MCF 10A (cell line): ENCODE measurements around the gene FAM234A. TPM values are rescaled to one million over a fixed set of nuclear protein-coding genes. Genes with fewer than 3 reads are reported as not detected.
A peak's percentile ranks its signal among the peaks of the same experiment; 100 is the strongest.

Experiments used
- BruUV-seq: library from RNA; stranded (reverse); fragments of 400-500 nt; replicated peaks from 2 replicates; lab custom pipeline; 2021; lab: Mats Ljungman, UMichigan
- CTCF ChIA-PET: fragments of 300-600 bp; sonication (Branson Sonifier 250); formaldehyde crosslinking; extraction: SDS; loops from one replicate; lab custom pipeline; 2021; ENCODE audit warnings: antibody characterized with exemption, inconsistent platforms; lab: Yijun Ruan, JAX
- POLR2A ChIA-PET: fragments of 300-600, 350-650 bp; sonication (Branson Sonifier 250); formaldehyde crosslinking; extraction: SDS; loops from one replicate; lab custom pipeline; 2020; ENCODE audit warnings: antibody characterized with exemption, inconsistent platforms; lab: Yijun Ruan, JAX
- DNase-seq: peaks from one replicate; pipeline ENCODE4 v3.0.0-alpha.2; 2018; ENCODE audit not compliant: unreplicated experiment
- H3K27ac Mint-ChIP-seq: one replicate; pipeline ENCODE4 v1.8.0; 2022; ENCODE audit warnings: mild to moderate bottlenecking, low read depth, mixed read lengths; ENCODE audit not compliant: unreplicated experiment
- H3K27me3 Mint-ChIP-seq: one replicate; pipeline ENCODE4 v1.8.0; 2022; ENCODE audit warnings: mixed read lengths; ENCODE audit not compliant: insufficient read depth, unreplicated experiment
- H3K36me3 Mint-ChIP-seq: one replicate; pipeline ENCODE4 v1.8.0; 2022; ENCODE audit warnings: mild to moderate bottlenecking, moderate library complexity, mixed read lengths; ENCODE audit not compliant: insufficient read depth, unreplicated experiment
- H3K4me1 Mint-ChIP-seq: one replicate; pipeline ENCODE4 v1.8.0; 2022; ENCODE audit warnings: mixed read lengths; ENCODE audit not compliant: insufficient read depth, unreplicated experiment
- H3K4me3 Mint-ChIP-seq: one replicate; pipeline ENCODE4 v1.8.0; 2022; ENCODE audit warnings: mild to moderate bottlenecking, moderate library complexity, mixed read lengths; ENCODE audit not compliant: unreplicated experiment
- H3K9me3 Mint-ChIP-seq: one replicate; pipeline ENCODE4 v1.8.0; 2022; ENCODE audit warnings: mixed read lengths; ENCODE audit not compliant: unreplicated experiment
- CTCF ChIP-seq: fragments of 200-600 bp; IDR thresholded peaks from one replicate; pipeline ENCODE4 v1.8.0; 2022; ENCODE audit warnings: antibody characterized with exemption, mild to moderate bottlenecking; ENCODE audit not compliant: unreplicated experiment
- intact Hi-C: fragments of 100-400 bp; cut with micrococcal nuclease; formaldehyde crosslinking; loops from 2 replicates; pipeline ENCODE4 v1.14.1; 2022
- total RNA-seq: library from RNA; stranded (reverse); gene quantifications from 2 replicates; pipeline ENCODE4 v1.2.3, GENCODE V29; 2022

Gene FAM234A
- total RNA-seq, 1 experiment from 2014 or later: 67.3 TPM

GRCh38 chr16:239948-240277 lies 5.3 kb downstream of the FAM234A start:
- BruUV-seq: no TSS peak
- H3K27me3 Mint-ChIP-seq: no peaks in the 10 kb centered on the region
- intact Hi-C loops: no loop called here
- TF ChIP-seq CTCF: no peak
- ChIA-PET POLR2A (no interaction called here), CTCF (interaction anchor here (0.6 to 1.2 kb wide), 2 partner anchors 122 to 480 kb away, joined by 3 read pairs; no protein-coding TSS in a partner anchor)
- no peak for DNase-seq
- H3K4me1 Mint-ChIP-seq: no peaks in the 10 kb centered on the region
- no peak overlapping the region for H3K4me3 Mint-ChIP-seq
- no peaks in the 10 kb centered on the region for H3K9me3 Mint-ChIP-seq
- no peaks in the 10 kb centered on the region for H3K36me3 Mint-ChIP-seq
- H3K27ac Mint-ChIP-seq: peak overlapping the region; percentile 19

- Mint-ChIP-seq H3K36me3 (no peaks in the 10 kb centered on the region), H3K27ac (no peak overlapping the region), H3K9me3 (no peaks in the 10 kb centered on the region), H3K4me3 (no peak overlapping the region), H3K27me3 (no peaks in the 10 kb centered on the region), H3K4me1 (no peaks in the 10 kb centered on the region)
- no TSS peak for BruUV-seq
- ChIA-PET CTCF (interaction anchor here (0.6 to 1.2 kb wide), 3 partner anchors 121 to 480 kb away, joined by 3 to 5 read pairs (median 3); no protein-coding TSS in a partner anchor), POLR2A (no interaction called here)
- no peak for TF ChIP-seq CTCF
- DNase-seq: no peak
- intact Hi-C loops: no loop called here
Observed at GRCh38 chr16:240559-240958, 5.9 kb downstream of the FAM234A start.

- no peak for TF ChIP-seq CTCF
- no peak for DNase-seq
- H3K27ac Mint-ChIP-seq: no peak overlapping the region
- ChIA-PET CTCF (interaction anchor here (0.9 kb wide), 1 partner anchor 26 kb away, joined by 4 read pairs; no protein-coding TSS in a partner anchor), POLR2A (no interaction called here)
- BruUV-seq: no TSS peak
- H3K4me1 Mint-ChIP-seq: no peaks in the 10 kb centered on the region
- no peaks in the 10 kb centered on the region for H3K36me3 Mint-ChIP-seq
- no peaks in the 10 kb centered on the region for H3K27me3 Mint-ChIP-seq
- H3K9me3 Mint-ChIP-seq: no peaks in the 10 kb centered on the region
- no peak overlapping the region for H3K4me3 Mint-ChIP-seq
- intact Hi-C loops: no loop called here
Observed at GRCh38 chr16:242281-242680, 7.7 kb downstream of the FAM234A start.

GRCh38 chr16:243348-243747 lies 8.7 kb downstream of the FAM234A start:
- Mint-ChIP-seq H3K27me3 (no peaks in the 10 kb centered on the region), H3K4me1 (no peaks in the 10 kb centered on the region), H3K36me3 (no peaks in the 10 kb centered on the region), H3K4me3 (no peak overlapping the region), H3K9me3 (no peaks in the 10 kb centered on the region), H3K27ac (no peak overlapping the region)
- no peak for TF ChIP-seq CTCF
- ChIA-PET CTCF (interaction anchor here (0.9 kb wide), 1 partner anchor 25 kb away, joined by 4 read pairs; no protein-coding TSS in a partner anchor), POLR2A (no interaction called here)
- no TSS peak for BruUV-seq
- DNase-seq: no peak
- intact Hi-C loops: no loop called here
